GM20431 (cell line): Measurements from ENCODE around the gene ADGRG6.

Source experiments
- in situ Hi-C: fragments of 300-500 bp; cut with MseI, MboI; formaldehyde crosslinking; loops from one replicate; pipeline ENCODE4 v1.15.0; 2020; ENCODE audit warnings: low sequenced_read_pairs; ENCODE audit not compliant: unreplicated experiment

ADGRG6 gene

DNA sequence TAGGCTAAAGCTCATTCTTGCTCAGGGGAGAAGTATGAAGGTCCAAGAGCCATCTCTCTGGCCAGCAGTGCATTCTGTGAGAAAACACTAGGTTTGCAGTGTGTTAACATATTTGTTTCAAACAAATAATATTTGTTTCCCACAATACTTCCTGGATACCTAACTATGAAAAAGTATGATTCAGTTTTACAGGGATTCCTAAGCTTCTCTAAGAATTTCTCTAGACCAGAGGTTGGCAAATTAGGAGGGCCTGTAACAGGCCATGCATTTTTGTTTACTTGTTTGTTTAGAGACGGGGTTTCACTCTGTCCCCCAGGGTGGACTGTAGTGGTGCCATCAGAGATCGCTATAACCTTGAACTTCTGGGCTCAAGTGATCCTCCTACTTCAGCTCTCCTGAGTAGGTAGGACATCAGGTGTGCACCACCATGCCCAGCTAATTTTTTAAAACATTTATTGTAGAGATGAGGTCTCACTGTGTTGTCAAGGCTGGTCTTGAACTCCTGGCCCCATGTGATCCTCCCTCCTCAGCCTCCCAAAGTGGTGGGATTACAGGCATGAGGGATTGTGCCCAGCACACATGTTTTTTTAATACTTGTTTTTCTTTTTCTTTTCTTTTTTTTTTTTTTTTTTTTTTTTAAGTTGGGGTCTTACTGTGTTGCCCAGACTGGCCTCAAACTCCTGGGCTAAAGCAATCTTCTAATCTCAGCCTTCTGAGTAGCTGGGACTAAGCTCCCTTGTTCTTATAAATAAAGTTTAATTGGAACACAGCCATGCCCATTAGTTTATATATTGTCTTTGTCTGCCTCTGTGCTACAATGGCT, 71.7 kb downstream of the ADGRG6 start:
- in situ Hi-C loops: no loop called here

DNA sequence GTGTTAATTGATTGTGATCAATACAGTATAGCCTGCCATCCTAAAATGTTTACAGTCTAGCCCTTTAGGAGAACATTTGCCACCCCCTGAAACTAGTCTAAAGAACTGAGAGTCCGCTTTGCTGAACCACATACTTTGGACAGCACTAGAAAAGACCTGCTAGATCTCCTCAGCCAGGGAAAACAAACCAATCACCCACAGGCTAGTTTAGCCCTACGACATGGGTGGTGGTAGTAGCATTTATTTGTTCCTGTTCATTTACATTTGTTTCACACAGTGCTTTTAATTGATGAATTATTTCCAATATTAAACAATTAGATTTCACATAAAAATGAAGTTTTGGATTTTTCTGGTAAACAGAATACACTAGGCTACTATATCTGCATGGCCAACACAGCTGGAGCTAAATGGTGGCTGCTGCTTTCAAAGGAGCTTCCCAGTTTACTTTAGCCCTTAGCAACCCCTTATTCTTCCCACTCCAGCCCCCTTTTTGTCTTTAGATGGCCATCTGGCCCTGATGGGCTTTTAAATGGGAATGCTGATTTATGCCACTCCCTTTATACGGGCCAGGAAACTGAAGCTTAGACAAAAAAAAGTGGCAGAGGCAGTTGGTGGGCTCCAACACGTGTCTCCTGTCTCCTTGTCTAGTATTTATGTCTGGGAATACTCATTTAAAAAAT, 72.4 kb downstream of the ADGRG6 start:
- in situ Hi-C loops: no loop called here

DNA sequence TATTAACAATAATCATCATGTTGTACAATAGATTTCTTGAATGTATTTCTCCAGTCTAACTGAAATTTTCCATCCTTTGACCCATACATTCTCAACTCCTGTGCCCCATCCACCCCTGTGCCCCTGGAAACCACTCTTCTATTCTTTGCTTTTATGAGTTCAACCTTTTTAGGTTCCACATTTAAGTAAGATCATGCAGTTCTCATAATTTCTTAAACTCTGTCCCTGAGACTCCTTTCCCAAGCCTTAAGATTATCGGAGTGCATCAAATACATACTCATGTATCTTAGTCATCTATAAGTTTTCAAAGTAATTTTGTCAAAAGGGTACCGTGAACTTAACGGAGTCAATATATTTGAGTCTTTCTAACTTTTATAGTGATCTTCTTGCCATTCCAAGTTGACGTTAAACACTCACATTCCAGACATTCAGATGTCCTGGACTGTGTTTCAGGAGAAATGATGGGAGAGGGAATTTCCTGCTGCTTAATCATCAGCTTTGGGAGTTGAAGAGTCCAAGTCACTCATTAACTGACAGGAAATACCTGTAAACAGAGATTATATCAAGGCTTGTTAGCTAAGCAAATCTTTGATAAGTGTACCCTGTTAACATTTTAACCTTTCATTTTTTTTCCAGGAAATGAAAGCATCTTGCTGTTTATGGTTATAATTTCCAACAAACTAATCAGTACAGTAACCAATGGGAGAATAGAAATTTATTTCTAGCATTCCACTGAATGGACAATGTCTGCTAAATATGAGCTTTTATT, 73.3 kb downstream of the ADGRG6 start:
- in situ Hi-C loops: loop anchor here (25.0 kb wide), 1 partner anchor 238 kb away; the partner anchor contains the start of genes GJE1, NMBR and VTA1

GRCh38 chr6:142376115-142376514, 74.3 kb downstream of the ADGRG6 start:
- in situ Hi-C loops: loop anchor here (25.0 kb wide), 1 partner anchor 239 kb away; the partner anchor contains the start of genes GJE1, NMBR and VTA1

- in situ Hi-C loops: loop anchor here (25.0 kb wide), 1 partner anchor 240 kb away; the partner anchor contains the start of genes GJE1, NMBR and VTA1
Measured at GRCh38 chr6:142376800-142377496, 75.1 kb downstream of the ADGRG6 start.

DNA sequence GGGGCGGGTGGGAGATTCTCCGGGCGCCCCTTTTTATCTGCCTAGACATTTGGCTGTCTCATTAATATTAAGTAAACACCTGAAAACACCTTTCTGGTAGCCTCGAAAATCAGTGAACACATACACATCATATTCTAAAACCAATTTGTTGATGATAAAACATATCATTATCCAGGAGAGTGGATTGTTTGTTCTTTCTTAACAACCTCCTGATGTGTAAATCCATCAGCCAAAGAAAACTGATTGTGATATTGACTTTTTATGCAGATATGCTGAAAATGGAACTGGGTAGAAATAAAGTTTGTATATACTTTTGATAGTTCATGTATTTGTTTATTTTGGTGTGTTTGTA, 75.7 kb downstream of the ADGRG6 start:
- in situ Hi-C loops: loop anchor here (25.0 kb wide), 1 partner anchor 240 kb away; the partner anchor contains the start of genes GJE1, NMBR and VTA1

GRCh38 chr6:142378138-142378875, 76.5 kb downstream of the ADGRG6 start:
- in situ Hi-C loops: loop anchor here (25.0 kb wide), 1 partner anchor 241 kb away; the partner anchor contains the start of genes GJE1, NMBR and VTA1

DNA sequence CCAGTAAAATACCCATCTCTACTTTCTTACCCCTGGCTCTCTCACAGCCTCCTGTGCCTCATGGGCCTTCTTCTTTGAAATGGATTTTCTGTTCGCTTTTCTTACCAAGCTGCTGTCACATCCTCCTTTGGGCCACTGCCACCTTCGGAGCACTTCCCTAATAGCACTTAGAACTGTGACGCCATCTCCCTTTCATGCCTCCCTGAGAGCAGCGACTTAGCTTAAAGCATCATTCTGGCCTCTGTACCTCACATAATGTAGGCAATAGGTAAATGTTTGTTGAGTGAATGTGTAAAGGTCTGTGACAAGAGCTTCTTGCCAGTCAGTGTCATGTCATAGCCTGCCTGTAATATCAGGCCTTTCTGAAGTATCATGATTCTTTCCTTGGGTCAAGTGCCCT, 78.8 kb downstream of the ADGRG6 start:
- in situ Hi-C loops: loop anchor here (25.0 kb wide), 1 partner anchor 243 kb away; the partner anchor contains the start of genes GJE1, NMBR and VTA1

DNA sequence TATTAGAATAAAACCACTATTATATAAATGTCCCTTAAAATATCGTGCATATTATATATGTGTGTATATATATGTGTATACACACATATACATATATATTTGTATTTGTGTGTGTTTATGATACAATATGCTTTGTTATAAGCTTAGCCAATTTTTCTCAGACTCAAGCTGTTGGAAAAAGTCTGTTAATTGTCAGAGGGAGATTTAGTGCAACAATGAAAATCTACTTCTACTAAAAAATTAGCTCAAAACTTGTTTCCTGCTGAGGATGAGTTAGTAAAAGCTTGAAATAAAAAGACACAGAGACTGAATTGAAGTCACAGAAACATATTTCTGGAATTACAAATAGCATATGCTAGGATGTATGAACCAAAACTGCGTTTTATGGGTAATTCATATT, 79.4 kb downstream of the ADGRG6 start:
- in situ Hi-C loops: loop anchor here (25.0 kb wide), 1 partner anchor 244 kb away; the partner anchor contains the start of genes GJE1, NMBR and VTA1

DNA sequence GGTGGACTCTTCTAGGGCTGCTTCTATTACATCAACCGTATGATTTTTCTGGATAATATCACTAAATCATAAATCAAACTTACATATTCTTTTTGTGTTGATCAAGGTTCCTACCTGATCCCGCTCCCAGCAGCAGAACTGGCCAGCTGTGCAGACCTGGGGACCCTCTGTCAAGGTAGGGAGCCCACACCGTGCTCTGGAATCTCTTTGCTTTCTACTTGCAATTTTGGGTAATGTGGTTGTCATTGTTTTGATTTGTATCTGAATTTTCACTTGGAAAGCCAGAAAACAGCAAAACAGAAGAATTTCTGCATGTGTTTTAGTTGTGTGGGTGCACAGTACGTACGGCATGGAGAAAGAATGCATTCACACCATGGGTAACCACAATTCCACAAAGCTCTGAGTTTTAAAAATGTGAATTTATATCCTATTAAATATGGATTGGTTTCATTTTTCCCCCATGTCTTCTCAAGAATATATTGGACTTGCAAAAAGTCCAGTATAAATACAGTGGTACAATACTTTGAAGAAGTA, 80.1 kb downstream of the ADGRG6 start:
- in situ Hi-C loops: loop anchor here (25.0 kb wide), 1 partner anchor 245 kb away; the partner anchor contains the start of genes GJE1, NMBR and VTA1

DNA sequence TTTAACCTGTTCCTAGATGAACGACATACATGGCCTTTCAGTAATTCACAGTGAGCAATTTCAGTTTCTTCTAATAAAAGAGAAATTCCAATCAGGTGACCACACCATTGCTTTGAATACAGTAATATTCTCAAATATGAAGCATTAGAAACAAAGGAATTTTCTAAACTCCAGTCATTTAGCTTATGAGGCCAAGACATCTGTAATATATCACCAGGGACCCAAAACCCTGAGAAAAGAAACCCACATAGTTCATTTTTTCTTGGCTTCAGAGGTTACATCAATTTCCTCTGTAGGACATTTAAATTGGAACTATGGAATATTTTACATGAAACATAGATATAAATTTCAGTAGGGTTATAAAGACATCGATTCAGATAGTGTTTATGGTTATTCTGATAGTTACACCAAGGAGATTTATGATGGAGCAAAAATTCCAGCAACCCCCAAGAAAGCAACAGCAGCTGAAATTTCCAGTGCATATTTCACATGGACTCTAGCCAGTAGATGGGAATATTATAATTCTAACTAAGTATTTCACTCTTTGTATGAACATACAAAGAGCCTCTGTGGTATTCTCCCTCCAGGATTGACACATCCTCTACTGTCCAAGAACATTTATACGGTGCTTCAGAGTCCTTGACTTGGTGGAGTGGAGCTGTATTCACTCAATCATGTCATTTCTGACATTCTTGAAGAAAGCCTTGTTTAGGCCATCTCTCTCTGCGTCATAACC, 82.9 kb downstream of the ADGRG6 start:
- in situ Hi-C loops: loop anchor here (25.0 kb wide), 1 partner anchor 247 kb away; the partner anchor contains the start of genes GJE1, NMBR and VTA1

DNA sequence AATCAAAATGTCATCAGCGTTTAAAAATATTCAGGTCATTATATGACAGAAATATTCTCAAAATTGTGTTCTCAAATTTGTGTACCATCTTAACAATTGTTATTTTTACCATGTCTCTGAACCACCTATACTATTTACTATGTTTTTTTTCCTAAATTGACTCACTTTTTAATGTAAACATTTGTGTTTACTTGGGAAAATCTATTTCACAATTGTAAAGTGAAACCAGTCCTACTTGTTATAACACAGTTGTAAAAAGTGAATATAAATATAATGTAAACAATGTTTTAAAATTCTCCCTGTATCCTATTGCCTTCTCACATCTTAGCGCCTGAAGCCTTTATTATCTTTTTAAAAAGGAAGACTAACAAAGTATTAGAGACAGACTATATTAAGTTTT, 83.5 kb downstream of the ADGRG6 start:
- in situ Hi-C loops: loop anchor here (25.0 kb wide), 1 partner anchor 248 kb away; the partner anchor contains the start of genes GJE1, NMBR and VTA1

GRCh38 chr6:142386657-142387056, 84.8 kb downstream of the ADGRG6 start:
- in situ Hi-C loops: loop anchor here (25.0 kb wide), 1 partner anchor 249 kb away; the partner anchor contains the start of genes GJE1, NMBR and VTA1

GRCh38 chr6:142387997-142388815, 86.4 kb downstream of the ADGRG6 start:
- in situ Hi-C loops: loop anchor here (25.0 kb wide), 1 partner anchor 251 kb away; the partner anchor contains the start of genes GJE1, NMBR and VTA1

DNA sequence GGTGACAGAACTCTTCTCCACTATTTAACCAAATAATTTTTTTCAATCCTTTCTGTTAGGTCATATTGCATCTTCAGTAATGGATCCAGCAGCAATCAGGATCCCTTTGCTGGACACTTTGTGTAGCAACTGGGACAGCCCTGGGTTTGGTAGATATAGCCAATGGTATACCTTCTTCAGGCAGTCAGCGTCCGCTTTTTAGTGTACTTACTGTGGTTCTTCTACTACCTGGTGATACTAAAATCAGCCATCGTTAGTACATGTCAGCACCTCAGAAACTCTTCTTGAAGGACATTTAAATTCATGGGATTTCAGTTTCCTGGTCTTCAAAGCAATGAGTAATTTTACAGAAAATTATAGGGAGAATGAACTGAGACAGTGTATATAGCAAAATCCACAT, 93.5 kb downstream of the ADGRG6 start:
- in situ Hi-C loops: loop anchor here (25.0 kb wide), 1 partner anchor 258 kb away; the partner anchor contains the start of genes GJE1, NMBR and VTA1

DNA sequence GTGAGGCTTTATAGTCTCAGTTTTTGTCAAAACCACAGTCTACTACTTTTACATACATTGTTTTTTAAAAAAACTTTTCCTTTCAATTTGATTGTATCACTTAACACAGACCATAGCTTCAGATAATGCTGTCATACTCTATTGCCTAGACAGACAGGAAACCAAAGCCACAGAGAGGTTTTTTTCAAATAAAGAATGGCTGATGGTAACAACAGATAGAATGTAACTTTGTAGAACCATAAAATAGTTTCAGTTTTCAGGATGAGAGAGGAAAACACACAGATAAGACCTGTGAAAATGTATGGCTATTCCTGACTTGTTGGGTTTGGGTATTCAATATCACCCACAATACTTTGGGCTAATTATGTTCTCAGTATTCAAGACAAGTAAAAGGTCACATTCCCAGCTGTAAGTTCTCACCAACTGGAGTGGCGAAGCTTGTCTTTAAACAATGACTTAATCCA, 94.0 kb downstream of the ADGRG6 start:
- in situ Hi-C loops: loop anchor here (25.0 kb wide), 1 partner anchor 258 kb away; the partner anchor contains the start of genes GJE1, NMBR and VTA1
